BE2C (cell line): Measurements from ENCODE around the gene SH3BGRL2.

ENCODE experiments used
- DNase-seq: peaks from one replicate; pipeline ENCODE4 v3.0.0-alpha.2; 2020
- H3K27me3 ChIP-seq: fragments of 250-450 bp; sonication (Bioruptor Pico); 2 replicates; pipeline ENCODE4 v1.5.1; 2020; ENCODE audit warnings: mild to moderate bottlenecking
- H3K36me3 ChIP-seq: fragments of 250-450 bp; sonication (Bioruptor Pico); 2 replicates; pipeline ENCODE4 v1.5.1; 2020; ENCODE audit warnings: mild to moderate bottlenecking
- H3K4me1 ChIP-seq: fragments of 250-450 bp; sonication (Bioruptor Pico); 2 replicates; pipeline ENCODE4 v1.5.1; 2020
- H3K4me3 ChIP-seq: 2 replicates; pipeline ENCODE4 v1.5.1; 2011; ENCODE audit warnings: low read depth, low read length
- H3K9me3 ChIP-seq: fragments of 250-450 bp; sonication (Bioruptor Pico); 2 replicates; pipeline ENCODE4 v1.5.1; 2020
- CTCF ChIP-seq: IDR thresholded peaks from 2 replicates; pipeline ENCODE4 v1.5.1; 2012; ENCODE audit warnings: mild to moderate bottlenecking, low read depth, low read length

The SH3BGRL2 gene

GRCh38 chr6:79665725-79666551 is 34.8 kb downstream of the SH3BGRL2 start:
- no peak for DNase-seq
- no peak overlapping the region for H3K4me3 ChIP-seq
- TF ChIP-seq CTCF = no peak
- H3K27me3 ChIP-seq = no peaks in the 10 kb centered on the region
- H3K9me3 ChIP-seq = no peaks in the 10 kb centered on the region
- no peaks in the 10 kb centered on the region for H3K36me3 ChIP-seq
- no peaks in the 10 kb centered on the region for H3K4me1 ChIP-seq

GRCh38 chr6:79666634-79667033 is 35.5 kb downstream of the SH3BGRL2 start:
- Histone ChIP-seq H3K27me3 (no peaks in the 10 kb centered on the region), H3K4me3 (no peak overlapping the region), H3K36me3 (no peaks in the 10 kb centered on the region), H3K4me1 (no peaks in the 10 kb centered on the region), H3K9me3 (no peaks in the 10 kb centered on the region)
- no peak for TF ChIP-seq CTCF
- DNase-seq = no peak

GRCh38 chr6:79668381-79668780 is 37.3 kb downstream of the SH3BGRL2 start:
- Histone ChIP-seq H3K9me3 (no peaks in the 10 kb centered on the region), H3K4me3 (no peak overlapping the region), H3K27me3 (no peaks in the 10 kb centered on the region), H3K36me3 (no peaks in the 10 kb centered on the region), H3K4me1 (no peaks in the 10 kb centered on the region; the same call in 1 of the 2 replicates)
- DNase-seq = no peak
- no peak for TF ChIP-seq CTCF

GRCh38 chr6:79669766-79670165 is 38.6 kb downstream of the SH3BGRL2 start:
- no peaks in the 10 kb centered on the region; the same call in 1 of the 2 replicates for H3K4me1 ChIP-seq
- no peak overlapping the region for H3K4me3 ChIP-seq
- H3K27me3 ChIP-seq = no peaks in the 10 kb centered on the region
- no peaks in the 10 kb centered on the region for H3K9me3 ChIP-seq
- no peak for TF ChIP-seq CTCF
- no peak for DNase-seq
- no peaks in the 10 kb centered on the region for H3K36me3 ChIP-seq

- DNase-seq = no peak
- H3K4me1 ChIP-seq = no peaks in the 10 kb centered on the region; the same call in 1 of the 2 replicates
- no peaks in the 10 kb centered on the region for H3K9me3 ChIP-seq
- no peaks in the 10 kb centered on the region for H3K27me3 ChIP-seq
- TF ChIP-seq CTCF = no peak
- H3K36me3 ChIP-seq = no peaks in the 10 kb centered on the region
- no peak overlapping the region for H3K4me3 ChIP-seq
These were observed 39.7 kb downstream of the SH3BGRL2 start for GRCh38 chr6:79670789-79671188.

- TF ChIP-seq CTCF = no peak
- DNase-seq = no peak
- no peak overlapping the region for H3K4me3 ChIP-seq
- H3K27me3 ChIP-seq = no peaks in the 10 kb centered on the region
- no peaks in the 10 kb centered on the region for H3K9me3 ChIP-seq
- H3K4me1 ChIP-seq = no peaks in the 10 kb centered on the region; the same call in 1 of the 2 replicates
- no peaks in the 10 kb centered on the region for H3K36me3 ChIP-seq
These were observed 40.6 kb downstream of the SH3BGRL2 start for GRCh38 chr6:79671600-79672266.
